GM23338 (cell line): ENCODE measurements around the gene MAPKAPK2. TPM values are rescaled to one million over a fixed set of nuclear protein-coding genes. Genes with fewer than 3 reads are reported as not detected.

Experiments used
- ATAC-seq: fragments of 200-7000 bp; cut with Tn5 transposase; 3 replicates; pipeline ENCODE4 v1.9.1; 2020
- DNase-seq: peaks from one replicate; pipeline ENCODE4 v3.0.0-alpha.2; 2015; ENCODE audit warnings: low spot score
- H2AFZ ChIP-seq: fragments of 200-600 bp; sonication (generic); 2 replicates; pipeline ENCODE4 v1.8.0; 2016; ENCODE audit warnings: antibody characterized with exemption, mild to moderate bottlenecking, moderate library complexity
- H3F3A ChIP-seq: fragments of 200-600 bp; sonication (generic); replicated peaks from 2 replicates; pipeline ENCODE4 v1.8.0; 2017; ENCODE audit warnings: antibody characterized with exemption, mixed run types, low read depth
- H3K27ac ChIP-seq: fragments of 200-600 bp; sonication (generic); 2 replicates; pipeline ENCODE4 v1.6.1; 2016; ENCODE audit warnings: low read depth
- H3K27me3 ChIP-seq: fragments of 200-600 bp; sonication (generic); 2 replicates; pipeline ENCODE4 v1.8.0; 2016; ENCODE audit warnings: mild to moderate bottlenecking, mixed run types, moderate library complexity; ENCODE audit not compliant: insufficient read depth
- H3K36me3 ChIP-seq: fragments of 200-600 bp; sonication (generic); 2 replicates; pipeline ENCODE4 v1.8.0; 2016; ENCODE audit warnings: mild to moderate bottlenecking; ENCODE audit not compliant: insufficient read depth
- H3K4me1 ChIP-seq: fragments of 200-600 bp; sonication (generic); 2 replicates; pipeline ENCODE4 v1.8.0; 2016; ENCODE audit warnings: mild to moderate bottlenecking, moderate library complexity; ENCODE audit not compliant: insufficient read depth
- H3K4me2 ChIP-seq: fragments of 200-600 bp; sonication (generic); 2 replicates; pipeline ENCODE4 v1.7.1; 2017; ENCODE audit warnings: mixed run types
- H3K4me3 ChIP-seq: fragments of 200-600 bp; sonication (generic); 2 replicates; pipeline ENCODE4 v1.6.1; 2016; ENCODE audit warnings: mixed run types
- H3K79me2 ChIP-seq: fragments of 200-600 bp; sonication (generic); replicated peaks from 2 replicates; pipeline ENCODE4 v1.8.0; 2017; ENCODE audit warnings: mild to moderate bottlenecking; ENCODE audit not compliant: insufficient read depth
- H3K9me2 ChIP-seq: fragments of 200-600 bp; sonication (generic); 2 replicates; pipeline ENCODE4 v1.8.0; 2017; ENCODE audit not compliant: insufficient read depth
- H4K20me1 ChIP-seq: fragments of 200-600 bp; sonication (generic); replicated peaks from 2 replicates; pipeline ENCODE4 v1.8.0; 2017; ENCODE audit warnings: mild to moderate bottlenecking; ENCODE audit not compliant: insufficient read depth
- H3K27ac Mint-ChIP-seq: 2 replicates; pipeline ENCODE4 v1.8.0; 2020; ENCODE audit warnings: inconsistent platforms, mild to moderate bottlenecking, moderate library complexity, mixed read lengths
- H3K27me3 Mint-ChIP-seq: 3 replicates; pipeline ENCODE4 v1.8.0; 2022; ENCODE audit warnings: low read depth, mild to moderate bottlenecking, moderate library complexity, mixed read lengths, inconsistent platforms; ENCODE audit not compliant: insufficient read depth, poor library complexity
- H3K36me3 Mint-ChIP-seq: 3 replicates; pipeline ENCODE4 v1.8.0; 2021; ENCODE audit warnings: low read depth, mild to moderate bottlenecking, inconsistent platforms, moderate library complexity, mixed read lengths
- H3K4me1 Mint-ChIP-seq: 3 replicates; pipeline ENCODE4 v1.8.0; 2020; ENCODE audit warnings: mild to moderate bottlenecking, inconsistent platforms, mixed read lengths
- H3K4me3 Mint-ChIP-seq: 3 replicates; pipeline ENCODE4 v1.8.0; 2021; ENCODE audit warnings: moderate library complexity, mild to moderate bottlenecking, inconsistent platforms, mixed read lengths
- H3K9me3 Mint-ChIP-seq: 3 replicates; pipeline ENCODE4 v1.8.0; 2020; ENCODE audit warnings: moderate library complexity, mild to moderate bottlenecking, inconsistent platforms, mixed read lengths
- EZH2 ChIP-seq: fragments of 200-600 bp; sonication (generic); IDR thresholded peaks from one replicate; pipeline ENCODE4 v1.8.0; 2017; ENCODE audit warnings: antibody characterized with exemption, mild to moderate bottlenecking, low read depth; ENCODE audit not compliant: unreplicated experiment
- JUNB ChIP-seq: IDR thresholded peaks from one replicate; pipeline ENCODE4 v1.6.1; 2016; ENCODE audit warnings: antibody characterized with exemption; ENCODE audit not compliant: unreplicated experiment
- NANOG ChIP-seq: IDR thresholded peaks from 2 replicates; pipeline ENCODE4 v1.6.1; 2016; ENCODE audit warnings: antibody characterized with exemption, borderline replicate concordance
- POLR2AphosphoS5 ChIP-seq: IDR thresholded peaks from 2 replicates; pipeline ENCODE4 v1.6.1; 2016; ENCODE audit warnings: antibody characterized with exemption, low read depth
- STAT1 ChIP-seq: IDR thresholded peaks from one replicate; pipeline ENCODE4 v1.6.1; 2016; ENCODE audit warnings: antibody characterized with exemption; ENCODE audit not compliant: unreplicated experiment
- ZNF331 ChIP-seq: fragments of 250-450 bp; sonication (Bioruptor Pico); IDR thresholded peaks from 2 replicates; pipeline ENCODE4 v1.5.0; 2020; ENCODE audit warnings: low read depth, mild to moderate bottlenecking, moderate library complexity
- polyA plus RNA-seq: library from polyadenylated mRNA; unstranded; fragments of >200 nt; fragmentation: Nextera tagmentation; extraction: Ambion mirVana; gene quantifications from 2 replicates; pipeline ENCODE4 v1.2.1, GENCODE V29; 2016
- total RNA-seq: library from RNA; depleted of rRNA; stranded (reverse); fragments of >200 nt; shearing (Covaris generic); gene quantifications from 2 replicates; pipeline ENCODE4 v1.2.3, GENCODE V29; 2014
- TF ChIP-seq, protein P1 (sequence below), 2 experiments: fragments of 200-600 bp in 1 of 2; sonication (generic) in 1 of 2; conservative IDR thresholded peaks; 2 replicates each; pipeline versions ENCODE4 v1.5.1 to v1.6.1; 2016 to 2017; ENCODE audit warnings: antibody characterized with exemption in 2 of 2, low read depth in 2 of 2, mild to moderate bottlenecking in 2 of 2, moderate library complexity in 1 of 2
- TF ChIP-seq, protein P2 (sequence below): IDR thresholded peaks from 2 replicates; pipeline ENCODE4 v1.6.1; 2016; ENCODE audit warnings: antibody characterized with exemption
- TF ChIP-seq, protein P3 (sequence below): fragments of 250-450 bp; sonication (Bioruptor Pico); IDR thresholded peaks from 2 replicates; pipeline ENCODE4 v1.5.0; 2020; ENCODE audit warnings: mild to moderate bottlenecking, moderate library complexity

The MAPKAPK2 gene
- total and polyA plus RNA-seq, 2 experiments from 2014 or later, result 10.1 to 30.4 TPM

DNA sequence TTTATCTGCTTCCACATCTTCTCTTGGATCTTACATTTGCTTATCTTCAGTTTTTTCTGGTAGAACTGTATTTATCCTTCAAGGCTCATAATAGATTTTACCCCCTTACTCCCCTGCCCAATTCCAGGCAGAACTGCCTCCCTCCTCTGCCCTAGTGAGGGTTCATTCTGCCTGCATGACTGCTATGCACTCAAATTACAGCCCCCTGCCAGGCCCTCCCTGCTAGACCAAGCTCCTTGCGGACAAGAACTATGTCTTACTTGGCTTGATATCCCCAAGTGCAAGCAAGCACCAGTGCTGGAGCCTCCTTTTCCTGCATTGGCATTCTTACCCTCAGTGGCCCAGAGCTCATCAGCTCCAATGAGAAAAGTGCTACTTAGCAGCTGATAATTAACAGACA lies 18.1 kb downstream of the MAPKAPK2 start (continued):
- TF ChIP-seq, protein P1, sequence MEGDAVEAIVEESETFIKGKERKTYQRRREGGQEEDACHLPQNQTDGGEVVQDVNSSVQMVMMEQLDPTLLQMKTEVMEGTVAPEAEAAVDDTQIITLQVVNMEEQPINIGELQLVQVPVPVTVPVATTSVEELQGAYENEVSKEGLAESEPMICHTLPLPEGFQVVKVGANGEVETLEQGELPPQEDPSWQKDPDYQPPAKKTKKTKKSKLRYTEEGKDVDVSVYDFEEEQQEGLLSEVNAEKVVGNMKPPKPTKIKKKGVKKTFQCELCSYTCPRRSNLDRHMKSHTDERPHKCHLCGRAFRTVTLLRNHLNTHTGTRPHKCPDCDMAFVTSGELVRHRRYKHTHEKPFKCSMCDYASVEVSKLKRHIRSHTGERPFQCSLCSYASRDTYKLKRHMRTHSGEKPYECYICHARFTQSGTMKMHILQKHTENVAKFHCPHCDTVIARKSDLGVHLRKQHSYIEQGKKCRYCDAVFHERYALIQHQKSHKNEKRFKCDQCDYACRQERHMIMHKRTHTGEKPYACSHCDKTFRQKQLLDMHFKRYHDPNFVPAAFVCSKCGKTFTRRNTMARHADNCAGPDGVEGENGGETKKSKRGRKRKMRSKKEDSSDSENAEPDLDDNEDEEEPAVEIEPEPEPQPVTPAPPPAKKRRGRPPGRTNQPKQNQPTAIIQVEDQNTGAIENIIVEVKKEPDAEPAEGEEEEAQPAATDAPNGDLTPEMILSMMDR (conservative IDR thresholded peaks at IDR 0.05; ENCODE audit: low read depth in 2 of 2), result no peak
- TF ChIP-seq ZNF331 (CRISPR knock-in tag), result no peak
- TF ChIP-seq JUNB, result no peak
- no peak for TF ChIP-seq POLR2AphosphoS5
- no peak for TF ChIP-seq NANOG
- TF ChIP-seq EZH2, result no peak

DNA sequence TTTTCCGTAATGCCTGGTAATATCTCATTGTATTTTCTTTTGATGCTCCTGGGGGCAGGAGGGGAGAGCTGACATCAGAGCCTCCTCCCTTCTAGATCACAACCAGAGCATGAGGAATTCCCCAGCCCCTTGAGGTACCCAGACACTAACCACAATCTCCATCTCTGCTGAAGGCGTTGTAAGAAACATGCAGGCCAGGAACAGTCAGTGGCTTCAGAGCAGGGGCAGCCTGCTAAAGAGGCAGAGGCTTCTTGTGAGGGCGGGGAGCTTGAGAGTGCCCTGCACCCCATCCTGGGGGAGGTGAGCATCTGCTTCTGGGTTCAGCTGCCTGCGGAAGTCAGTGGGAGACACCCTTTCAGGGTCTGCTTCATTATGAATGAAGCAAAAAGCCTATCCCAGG lies 19.0 kb downstream of the MAPKAPK2 start:
- H3K27ac Mint-ChIP-seq, result no peak overlapping the region; the same call in 1 of the 2 replicates
- 0 out of 2 replicates have a peak overlapping the region, but pooled peaks have one; percentile 18 for H3K4me2 ChIP-seq
- peak; percentile 18 for DNase-seq

More for the DNA sequence above, 19.0 kb downstream of the MAPKAPK2 start:
- no peaks in the 10 kb centered on the region for H3K27me3 ChIP-seq
- Mint-ChIP-seq H3K27me3 (peaks cover 1% of the 10 kb centered on the region), H3K36me3 (no peaks in the 10 kb centered on the region), H3K4me1 (peaks cover 84% of the 10 kb centered on the region), H3K9me3 (no peaks in the 10 kb centered on the region), H3K4me3 (no peak overlapping the region)
- H3K36me3 ChIP-seq, result no peaks in the 10 kb centered on the region
- H2AFZ ChIP-seq, result no peak overlapping the region
- no peak overlapping the region for H3K27ac ChIP-seq
- H3F3A ChIP-seq, result 0 out of 2 replicates have a peak, but pooled peaks cover 4% of the 10 kb centered on the region
- peaks cover 60% of the 10 kb centered on the region for H4K20me1 ChIP-seq
- TF ChIP-seq NANOG (no peak), POLR2AphosphoS5 (no peak), JUNB (no peak), STAT1 (no peak)
- TF ChIP-seq, protein P2, sequence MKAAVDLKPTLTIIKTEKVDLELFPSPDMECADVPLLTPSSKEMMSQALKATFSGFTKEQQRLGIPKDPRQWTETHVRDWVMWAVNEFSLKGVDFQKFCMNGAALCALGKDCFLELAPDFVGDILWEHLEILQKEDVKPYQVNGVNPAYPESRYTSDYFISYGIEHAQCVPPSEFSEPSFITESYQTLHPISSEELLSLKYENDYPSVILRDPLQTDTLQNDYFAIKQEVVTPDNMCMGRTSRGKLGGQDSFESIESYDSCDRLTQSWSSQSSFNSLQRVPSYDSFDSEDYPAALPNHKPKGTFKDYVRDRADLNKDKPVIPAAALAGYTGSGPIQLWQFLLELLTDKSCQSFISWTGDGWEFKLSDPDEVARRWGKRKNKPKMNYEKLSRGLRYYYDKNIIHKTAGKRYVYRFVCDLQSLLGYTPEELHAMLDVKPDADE, result no peak
- TF ChIP-seq, protein P3, sequence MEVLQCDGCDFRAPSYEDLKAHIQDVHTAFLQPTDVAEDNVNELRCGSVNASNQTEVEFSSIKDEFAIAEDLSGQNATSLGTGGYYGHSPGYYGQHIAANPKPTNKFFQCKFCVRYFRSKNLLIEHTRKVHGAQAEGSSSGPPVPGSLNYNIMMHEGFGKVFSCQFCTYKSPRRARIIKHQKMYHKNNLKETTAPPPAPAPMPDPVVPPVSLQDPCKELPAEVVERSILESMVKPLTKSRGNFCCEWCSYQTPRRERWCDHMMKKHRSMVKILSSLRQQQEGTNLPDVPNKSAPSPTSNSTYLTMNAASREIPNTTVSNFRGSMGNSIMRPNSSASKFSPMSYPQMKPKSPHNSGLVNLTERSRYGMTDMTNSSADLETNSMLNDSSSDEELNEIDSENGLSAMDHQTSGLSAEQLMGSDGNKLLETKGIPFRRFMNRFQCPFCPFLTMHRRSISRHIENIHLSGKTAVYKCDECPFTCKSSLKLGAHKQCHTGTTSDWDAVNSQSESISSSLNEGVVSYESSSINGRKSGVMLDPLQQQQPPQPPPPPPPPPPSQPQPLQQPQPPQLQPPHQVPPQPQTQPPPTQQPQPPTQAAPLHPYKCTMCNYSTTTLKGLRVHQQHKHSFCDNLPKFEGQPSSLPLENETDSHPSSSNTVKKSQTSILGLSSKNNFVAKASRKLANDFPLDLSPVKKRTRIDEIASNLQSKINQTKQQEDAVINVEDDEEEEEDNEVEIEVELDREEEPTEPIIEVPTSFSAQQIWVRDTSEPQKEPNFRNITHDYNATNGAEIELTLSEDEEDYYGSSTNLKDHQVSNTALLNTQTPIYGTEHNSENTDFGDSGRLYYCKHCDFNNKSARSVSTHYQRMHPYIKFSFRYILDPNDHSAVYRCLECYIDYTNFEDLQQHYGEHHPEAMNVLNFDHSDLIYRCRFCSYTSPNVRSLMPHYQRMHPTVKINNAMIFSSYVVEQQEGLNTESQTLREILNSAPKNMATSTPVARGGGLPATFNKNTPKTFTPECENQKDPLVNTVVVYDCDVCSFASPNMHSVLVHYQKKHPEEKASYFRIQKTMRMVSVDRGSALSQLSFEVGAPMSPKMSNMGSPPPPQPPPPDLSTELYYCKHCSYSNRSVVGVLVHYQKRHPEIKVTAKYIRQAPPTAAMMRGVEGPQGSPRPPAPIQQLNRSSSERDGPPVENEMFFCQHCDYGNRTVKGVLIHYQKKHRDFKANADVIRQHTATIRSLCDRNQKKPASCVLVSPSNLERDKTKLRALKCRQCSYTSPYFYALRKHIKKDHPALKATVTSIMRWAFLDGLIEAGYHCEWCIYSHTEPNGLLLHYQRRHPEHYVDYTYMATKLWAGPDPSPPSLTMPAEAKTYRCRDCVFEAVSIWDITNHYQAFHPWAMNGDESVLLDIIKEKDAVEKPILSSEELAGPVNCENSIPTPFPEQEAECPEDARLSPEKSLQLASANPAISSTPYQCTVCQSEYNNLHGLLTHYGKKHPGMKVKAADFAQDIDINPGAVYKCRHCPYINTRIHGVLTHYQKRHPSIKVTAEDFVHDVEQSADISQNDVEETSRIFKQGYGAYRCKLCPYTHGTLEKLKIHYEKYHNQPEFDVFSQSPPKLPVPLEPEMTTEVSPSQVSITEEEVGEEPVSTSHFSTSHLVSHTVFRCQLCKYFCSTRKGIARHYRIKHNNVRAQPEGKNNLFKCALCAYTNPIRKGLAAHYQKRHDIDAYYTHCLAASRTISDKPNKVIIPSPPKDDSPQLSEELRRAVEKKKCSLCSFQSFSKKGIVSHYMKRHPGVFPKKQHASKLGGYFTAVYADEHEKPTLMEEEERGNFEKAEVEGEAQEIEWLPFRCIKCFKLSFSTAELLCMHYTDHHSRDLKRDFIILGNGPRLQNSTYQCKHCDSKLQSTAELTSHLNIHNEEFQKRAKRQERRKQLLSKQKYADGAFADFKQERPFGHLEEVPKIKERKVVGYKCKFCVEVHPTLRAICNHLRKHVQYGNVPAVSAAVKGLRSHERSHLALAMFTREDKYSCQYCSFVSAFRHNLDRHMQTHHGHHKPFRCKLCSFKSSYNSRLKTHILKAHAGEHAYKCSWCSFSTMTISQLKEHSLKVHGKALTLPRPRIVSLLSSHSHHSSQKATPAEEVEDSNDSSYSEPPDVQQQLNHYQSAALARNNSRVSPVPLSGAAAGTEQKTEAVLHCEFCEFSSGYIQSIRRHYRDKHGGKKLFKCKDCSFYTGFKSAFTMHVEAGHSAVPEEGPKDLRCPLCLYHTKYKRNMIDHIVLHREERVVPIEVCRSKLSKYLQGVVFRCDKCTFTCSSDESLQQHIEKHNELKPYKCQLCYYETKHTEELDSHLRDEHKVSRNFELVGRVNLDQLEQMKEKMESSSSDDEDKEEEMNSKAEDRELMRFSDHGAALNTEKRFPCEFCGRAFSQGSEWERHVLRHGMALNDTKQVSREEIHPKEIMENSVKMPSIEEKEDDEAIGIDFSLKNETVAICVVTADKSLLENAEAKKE (CRISPR knock-in tag), result no peak
- TF ChIP-seq, protein P1 (conservative IDR thresholded peaks at IDR 0.05; ENCODE audit: low read depth in 2 of 2), result no peak
- H3K4me1 ChIP-seq, result peaks cover 64% of the 10 kb centered on the region
- no peak; the same call in 2 of the 3 replicates for ATAC-seq
- H3K9me2 ChIP-seq, result no peaks in the 10 kb centered on the region
- H3K4me3 ChIP-seq, result no peak overlapping the region
- H3K79me2 ChIP-seq, result peaks cover 86% of the 10 kb centered on the region
